CD4-positive, alpha-beta T cell treated with Interleukin-12 subunit alpha and Interleukin-12 subunit beta, for 1 hour (primary cell): Measurements from ENCODE around the gene ARID1B.

Experiments
- DNase-seq: peaks from one replicate; pipeline ENCODE4 v3.0.0-alpha.2; 2020

The ARID1B gene

GRCh38 chr6:157064502-157064901, 287.3 kb downstream of the ARID1B start:
- DNase-seq, result no peak

DNA sequence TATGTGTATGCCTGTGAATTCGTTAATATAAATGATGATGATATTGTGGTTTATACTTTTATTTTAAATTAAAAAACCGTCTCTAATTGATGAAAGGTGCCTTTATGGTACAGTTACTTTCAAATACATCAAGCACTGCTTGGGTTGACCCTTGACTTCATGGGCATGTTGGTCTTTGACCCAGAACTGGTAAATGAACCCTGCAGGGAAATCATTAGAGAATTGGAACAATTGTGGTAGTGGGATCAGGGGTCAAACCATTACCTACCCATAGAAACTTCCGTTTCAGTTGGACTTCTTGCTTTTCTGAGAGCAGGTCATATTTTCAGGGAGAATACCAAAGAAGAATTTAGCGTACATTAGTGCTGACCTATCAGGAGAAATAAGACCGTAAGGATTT, 288.2 kb downstream of the ARID1B start:
- no peak for DNase-seq

GRCh38 chr6:157066781-157067491, 289.8 kb downstream of the ARID1B start:
- DNase-seq, result no peak

- DNase-seq, result no peak
Measured at GRCh38 chr6:157067507-157067906, 290.3 kb downstream of the ARID1B start.

DNA sequence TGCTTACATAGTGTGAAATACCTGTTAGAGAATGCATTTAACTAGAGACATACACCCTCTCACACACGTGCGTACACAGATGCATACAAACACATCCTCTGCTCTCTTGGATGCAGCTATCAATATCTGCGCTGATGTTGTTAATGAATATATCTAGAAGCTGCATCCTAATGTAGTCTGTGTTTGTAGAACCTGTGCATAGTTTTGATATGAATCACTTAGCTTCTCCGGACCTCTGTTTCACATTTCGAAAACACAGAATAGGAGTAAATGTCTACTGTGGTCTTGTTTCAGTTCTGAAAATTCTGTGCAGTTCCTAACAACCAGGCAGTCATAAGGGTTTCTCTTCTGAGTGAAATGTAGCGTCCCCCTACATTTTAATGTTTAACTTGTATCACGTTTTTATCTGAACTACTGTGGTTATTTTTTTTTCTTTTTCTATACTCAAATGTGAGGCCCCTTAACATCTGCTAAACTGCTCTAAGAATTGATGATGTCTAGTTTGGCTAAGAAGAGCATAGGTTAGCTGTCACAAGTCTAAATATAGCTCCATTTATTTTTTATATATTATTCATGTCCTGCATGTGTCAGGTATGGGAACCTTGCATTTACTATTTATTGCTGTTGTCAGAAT, 291.6 kb downstream of the ARID1B start:
- DNase-seq, result no peak

DNA sequence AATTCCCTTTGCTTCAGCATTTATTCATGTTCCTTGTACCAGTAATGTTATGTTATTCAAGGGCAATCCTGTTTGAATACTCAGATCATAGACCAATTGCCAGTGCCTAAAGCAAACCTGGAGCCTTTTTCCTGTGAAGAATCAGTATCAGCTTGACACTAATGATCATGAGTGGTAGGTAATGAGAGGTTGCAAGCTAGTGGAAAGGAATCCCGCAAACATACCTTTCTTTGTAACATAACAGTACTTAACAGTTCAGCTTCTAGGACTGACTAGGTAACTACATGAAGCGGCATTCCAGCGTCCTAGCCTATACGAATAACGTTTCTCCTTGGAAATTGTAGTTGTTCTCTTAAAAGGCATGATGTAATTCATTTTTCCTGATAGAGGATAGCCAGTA, 292.4 kb downstream of the ARID1B start:
- no peak for DNase-seq

GRCh38 chr6:157070403-157071107, 293.4 kb downstream of the ARID1B start:
- DNase-seq, result no peak

GRCh38 chr6:157072128-157072527, 294.9 kb downstream of the ARID1B start:
- no peak for DNase-seq

- no peak for DNase-seq
Measured at GRCh38 chr6:157073596-157073995, 296.4 kb downstream of the ARID1B start.

- DNase-seq, result no peak
Measured at GRCh38 chr6:157074969-157075368, 297.8 kb downstream of the ARID1B start.

- no peak for DNase-seq
Measured at GRCh38 chr6:157075549-157076450, 298.6 kb downstream of the ARID1B start.

GRCh38 chr6:157076451-157076822, 299.3 kb downstream of the ARID1B start:
- no peak for DNase-seq

GRCh38 chr6:157077251-157077650, 300.1 kb downstream of the ARID1B start:
- DNase-seq, result no peak

- no peak for DNase-seq
Measured at GRCh38 chr6:157078326-157078725, 301.1 kb downstream of the ARID1B start.

GRCh38 chr6:157079277-157079676, 302.1 kb downstream of the ARID1B start:
- DNase-seq, result no peak

GRCh38 chr6:157079771-157080170, 302.6 kb downstream of the ARID1B start:
- DNase-seq, result no peak

DNA sequence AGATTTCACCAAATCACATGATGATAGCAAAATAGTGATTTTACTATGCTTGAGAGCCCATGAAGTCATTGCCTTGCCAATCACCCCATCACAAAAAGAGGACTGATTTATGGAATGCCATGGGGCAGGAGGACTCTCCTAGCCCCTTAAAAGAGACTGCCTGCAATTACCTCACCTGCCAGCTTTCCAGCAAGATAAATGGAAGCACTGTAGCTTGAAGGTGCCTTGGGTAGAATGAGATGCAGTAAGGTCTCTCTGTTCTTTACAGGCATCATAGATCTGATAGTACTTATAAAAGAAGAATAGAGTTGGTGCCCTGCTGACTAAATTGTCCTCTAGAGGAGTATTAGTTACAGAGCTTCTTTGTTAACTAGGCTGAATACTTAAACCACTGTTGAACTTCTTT, 303.8 kb downstream of the ARID1B start:
- DNase-seq, result no peak

DNA sequence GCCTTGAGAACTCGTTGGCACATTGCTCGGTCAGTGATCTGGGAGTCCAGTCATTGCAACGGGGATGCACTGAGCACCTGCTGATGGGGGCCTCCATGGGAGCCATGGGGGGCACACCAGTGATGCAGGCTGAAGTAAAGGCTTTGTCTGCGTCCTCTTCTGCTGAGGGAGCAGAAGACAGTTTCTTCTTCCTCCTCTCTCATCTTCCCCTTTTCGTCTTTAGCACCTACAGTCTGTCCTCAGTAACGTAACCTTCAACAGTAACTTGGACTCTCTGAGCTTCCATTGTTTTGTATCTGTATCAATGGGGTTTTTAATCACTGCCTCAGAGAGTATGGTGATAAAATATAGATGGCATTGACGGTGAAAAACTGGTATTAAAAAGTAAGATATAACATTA, 306.2 kb downstream of the ARID1B start:
- no peak for DNase-seq

GRCh38 chr6:157086632-157087031, 309.5 kb downstream of the ARID1B start:
- DNase-seq, result no peak

- DNase-seq, result no peak
Measured at GRCh38 chr6:157087974-157088373, 310.8 kb downstream of the ARID1B start.

- DNase-seq, result no peak
Measured at GRCh38 chr6:157088841-157089240, 311.7 kb downstream of the ARID1B start.

- no peak for DNase-seq
Measured at GRCh38 chr6:157089258-157089657, 312.1 kb downstream of the ARID1B start.

DNA sequence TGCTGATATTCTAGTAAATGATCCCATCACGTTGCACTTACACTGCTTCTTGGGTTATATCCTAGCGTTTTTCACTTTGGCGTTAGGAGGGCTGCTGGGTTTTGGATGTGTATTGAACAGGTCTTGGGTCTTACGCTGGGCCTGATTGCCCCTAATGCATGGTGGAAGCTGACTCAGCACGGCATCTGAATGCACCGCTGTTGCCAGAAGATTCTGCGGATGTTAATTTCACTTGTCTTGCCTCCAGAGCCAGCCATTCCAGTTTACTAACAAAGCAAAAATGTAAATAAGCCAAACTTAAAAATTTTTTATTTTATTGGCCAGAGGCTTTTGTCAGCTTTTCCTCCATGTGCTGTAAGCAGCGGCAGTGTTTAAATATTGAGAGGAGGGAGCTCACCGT, 312.7 kb downstream of the ARID1B start:
- DNase-seq, result no peak
